ENCODE results near the gene SATB2.

SATB2 gene

DNA sequence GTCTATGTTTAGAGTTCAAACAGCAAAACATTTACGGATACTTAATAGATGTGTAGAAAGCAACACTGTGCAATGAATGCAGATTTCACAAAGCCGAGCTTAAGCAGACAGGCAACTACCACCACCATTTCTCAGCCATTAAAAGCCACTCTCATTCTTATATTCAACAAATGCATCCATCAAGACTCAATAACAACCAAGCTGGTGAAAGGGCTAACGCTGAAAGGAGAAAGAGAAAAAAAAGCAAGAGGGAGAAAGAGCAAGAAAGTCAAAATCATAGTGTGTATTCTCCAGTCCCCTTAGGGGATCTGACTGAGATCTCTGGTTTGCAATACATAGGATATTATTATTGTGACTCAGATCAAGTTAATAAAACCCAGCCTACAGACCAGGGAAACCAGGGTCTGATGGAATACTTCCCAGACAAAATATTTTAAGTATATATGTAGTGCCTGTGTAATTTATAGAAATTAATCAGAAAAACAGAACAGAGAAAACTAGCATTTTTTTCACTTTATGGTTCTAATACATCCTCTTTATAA lies 14.1 kb downstream of the SATB2 start:
- Histone ChIP-seq H3K27ac (ENCODE audit: low read length) (no peak overlapping the region), H3K36me3 (ENCODE audit: insufficient read depth, low read length) (no peaks in the 10 kb centered on the region), H3K4me2 (ENCODE audit: insufficient read depth, low read length) (no peak overlapping the region), H3K9me3 (ENCODE audit: insufficient read depth, low read length, severe bottlenecking) (no peaks in the 10 kb centered on the region), H3K4me3 (ENCODE audit: low read depth in 1 of 2, low read length in 2 of 2) (no peak overlapping the region), H3K4me1 (ENCODE audit: insufficient read depth, low read length) (no peaks in the 10 kb centered on the region), H2AFZ (ENCODE audit: low read depth, low read length) (no peak overlapping the region), H4K20me1 (ENCODE audit: insufficient read depth, low read length) (no peaks in the 10 kb centered on the region), H3K79me2 (ENCODE audit: insufficient read depth, low read length) (no peaks in the 10 kb centered on the region), H3K27me3 (ENCODE audit: insufficient read depth, low read length, poor library complexity) (no peaks in the 10 kb centered on the region), H3K9ac (ENCODE audit: low read depth, low read length) (no peak overlapping the region)
- DNase-seq = no peak
- ATAC-seq (ENCODE audit: insufficient read depth, low read depth) = no peak
- TF ChIP-seq, protein P1, sequence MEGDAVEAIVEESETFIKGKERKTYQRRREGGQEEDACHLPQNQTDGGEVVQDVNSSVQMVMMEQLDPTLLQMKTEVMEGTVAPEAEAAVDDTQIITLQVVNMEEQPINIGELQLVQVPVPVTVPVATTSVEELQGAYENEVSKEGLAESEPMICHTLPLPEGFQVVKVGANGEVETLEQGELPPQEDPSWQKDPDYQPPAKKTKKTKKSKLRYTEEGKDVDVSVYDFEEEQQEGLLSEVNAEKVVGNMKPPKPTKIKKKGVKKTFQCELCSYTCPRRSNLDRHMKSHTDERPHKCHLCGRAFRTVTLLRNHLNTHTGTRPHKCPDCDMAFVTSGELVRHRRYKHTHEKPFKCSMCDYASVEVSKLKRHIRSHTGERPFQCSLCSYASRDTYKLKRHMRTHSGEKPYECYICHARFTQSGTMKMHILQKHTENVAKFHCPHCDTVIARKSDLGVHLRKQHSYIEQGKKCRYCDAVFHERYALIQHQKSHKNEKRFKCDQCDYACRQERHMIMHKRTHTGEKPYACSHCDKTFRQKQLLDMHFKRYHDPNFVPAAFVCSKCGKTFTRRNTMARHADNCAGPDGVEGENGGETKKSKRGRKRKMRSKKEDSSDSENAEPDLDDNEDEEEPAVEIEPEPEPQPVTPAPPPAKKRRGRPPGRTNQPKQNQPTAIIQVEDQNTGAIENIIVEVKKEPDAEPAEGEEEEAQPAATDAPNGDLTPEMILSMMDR (IDR thresholded peaks at IDR 0.05; ENCODE audit: borderline replicate concordance, extremely low read depth, low read length, poor library complexity, severe bottlenecking) = no peak
- TF ChIP-seq EZH2 (IDR thresholded peaks at IDR 0.05; ENCODE audit: borderline replicate concordance, low read depth, low read length, severe bottlenecking) = no peak

DNA sequence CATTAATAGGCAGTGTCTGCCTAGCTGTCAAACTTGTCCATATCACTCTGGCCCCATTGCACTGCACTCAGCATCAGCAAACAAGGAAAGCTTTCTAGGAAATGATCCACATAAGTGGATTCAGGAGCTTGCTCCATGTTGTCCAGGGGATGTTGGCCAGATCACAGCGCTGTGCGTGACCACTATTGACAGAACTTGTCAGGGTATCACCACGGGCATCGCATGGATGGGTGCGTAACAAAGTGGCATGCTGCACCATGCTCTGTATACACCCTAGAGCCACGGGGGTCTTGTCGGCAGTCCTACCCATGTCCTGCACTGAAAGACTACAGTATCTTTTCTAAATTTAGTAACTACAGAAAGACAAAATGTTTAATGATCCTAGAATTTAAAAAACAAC lies 15.6 kb downstream of the SATB2 start:
- H4K20me1 ChIP-seq (ENCODE audit: insufficient read depth, low read length) = no peaks in the 10 kb centered on the region
- no peak overlapping the region for H3K4me2 ChIP-seq (ENCODE audit: insufficient read depth, low read length)
- H3K27ac ChIP-seq (ENCODE audit: low read length) = no peak overlapping the region
- DNase-seq (no peak), ATAC-seq (ENCODE audit: insufficient read depth, low read depth) (no peak)
- no peaks in the 10 kb centered on the region for H3K27me3 ChIP-seq (ENCODE audit: insufficient read depth, low read length, poor library complexity)
- H2AFZ ChIP-seq (ENCODE audit: low read depth, low read length) = no peak overlapping the region
- TF ChIP-seq, protein P1 (IDR thresholded peaks at IDR 0.05; ENCODE audit: borderline replicate concordance, extremely low read depth, low read length, poor library complexity, severe bottlenecking) = no peak
- TF ChIP-seq EZH2 (IDR thresholded peaks at IDR 0.05; ENCODE audit: borderline replicate concordance, low read depth, low read length, severe bottlenecking) = no peak
- H3K9ac ChIP-seq (ENCODE audit: low read depth, low read length) = no peak overlapping the region
- H3K79me2 ChIP-seq (ENCODE audit: insufficient read depth, low read length) = no peaks in the 10 kb centered on the region
- no peaks in the 10 kb centered on the region for H3K4me1 ChIP-seq (ENCODE audit: insufficient read depth, low read length)
- no peaks in the 10 kb centered on the region for H3K9me3 ChIP-seq (ENCODE audit: insufficient read depth, low read length, severe bottlenecking)
- no peak overlapping the region for H3K4me3 ChIP-seq (ENCODE audit: low read depth in 1 of 2, low read length in 2 of 2)
- H3K36me3 ChIP-seq (ENCODE audit: insufficient read depth, low read length) = no peaks in the 10 kb centered on the region

DNA sequence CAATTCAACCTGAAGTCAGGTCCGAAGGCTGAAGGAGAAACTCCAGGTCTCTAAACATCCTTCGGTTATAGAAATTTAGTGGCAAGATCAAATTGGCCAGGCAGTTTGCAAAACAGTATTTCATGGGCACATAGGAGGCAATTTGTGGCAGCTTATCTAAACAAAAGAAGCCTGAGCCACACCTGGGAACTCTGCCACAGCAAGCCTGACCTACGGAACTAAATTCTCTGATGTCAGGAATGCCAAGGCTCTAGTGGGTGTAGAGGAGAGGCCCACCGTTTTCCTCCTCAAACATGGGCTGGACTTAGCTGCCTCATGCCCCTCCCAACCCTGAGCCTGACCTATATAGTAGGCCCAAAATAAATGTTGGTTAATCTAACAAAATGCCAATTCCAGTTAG lies 16.0 kb downstream of the SATB2 start:
- H3K9me3 ChIP-seq (ENCODE audit: insufficient read depth, low read length, severe bottlenecking) = no peaks in the 10 kb centered on the region
- DNase-seq (no peak), ATAC-seq (ENCODE audit: insufficient read depth, low read depth) (no peak)
- H3K4me3 ChIP-seq (ENCODE audit: low read depth in 1 of 2, low read length in 2 of 2) = no peak overlapping the region
- no peaks in the 10 kb centered on the region for H3K27me3 ChIP-seq (ENCODE audit: insufficient read depth, low read length, poor library complexity)
- no peaks in the 10 kb centered on the region for H3K36me3 ChIP-seq (ENCODE audit: insufficient read depth, low read length)
- no peak for TF ChIP-seq EZH2 (IDR thresholded peaks at IDR 0.05; ENCODE audit: borderline replicate concordance, low read depth, low read length, severe bottlenecking)
- TF ChIP-seq, protein P1 (IDR thresholded peaks at IDR 0.05; ENCODE audit: borderline replicate concordance, extremely low read depth, low read length, poor library complexity, severe bottlenecking) = no peak
- no peaks in the 10 kb centered on the region for H3K4me1 ChIP-seq (ENCODE audit: insufficient read depth, low read length)
- H3K27ac ChIP-seq (ENCODE audit: low read length) = no peak overlapping the region
- H2AFZ ChIP-seq (ENCODE audit: low read depth, low read length) = no peak overlapping the region
- H3K4me2 ChIP-seq (ENCODE audit: insufficient read depth, low read length) = no peak overlapping the region
- no peaks in the 10 kb centered on the region for H4K20me1 ChIP-seq (ENCODE audit: insufficient read depth, low read length)
- no peaks in the 10 kb centered on the region for H3K79me2 ChIP-seq (ENCODE audit: insufficient read depth, low read length)
- no peak overlapping the region for H3K9ac ChIP-seq (ENCODE audit: low read depth, low read length)

DNA sequence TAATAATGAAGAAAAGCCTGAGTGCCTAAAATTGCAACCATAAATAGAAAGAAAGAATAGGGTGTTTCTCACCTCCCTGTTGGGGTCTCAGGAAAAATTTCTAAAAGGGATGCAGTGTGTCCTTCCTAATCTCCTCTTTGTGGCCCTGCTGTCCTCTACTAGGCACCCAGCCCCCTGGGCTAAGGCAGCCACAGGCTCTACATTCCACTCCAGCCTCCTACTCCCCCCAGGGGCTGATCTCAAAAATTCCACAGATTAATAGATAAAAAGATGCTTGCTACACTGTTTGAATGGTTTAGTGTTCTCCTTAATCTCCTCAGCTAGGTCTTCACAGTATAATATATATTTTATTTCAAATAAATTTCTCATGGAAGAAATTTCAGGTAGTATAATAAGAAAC lies 17.6 kb downstream of the SATB2 start:
- Histone ChIP-seq H3K9ac (ENCODE audit: low read depth, low read length) (no peak overlapping the region), H3K79me2 (ENCODE audit: insufficient read depth, low read length) (no peaks in the 10 kb centered on the region), H2AFZ (ENCODE audit: low read depth, low read length) (no peak overlapping the region), H3K27ac (ENCODE audit: low read length) (no peak overlapping the region), H3K9me3 (ENCODE audit: insufficient read depth, low read length, severe bottlenecking) (no peaks in the 10 kb centered on the region), H3K36me3 (ENCODE audit: insufficient read depth, low read length) (no peaks in the 10 kb centered on the region), H3K27me3 (ENCODE audit: insufficient read depth, low read length, poor library complexity) (no peaks in the 10 kb centered on the region), H4K20me1 (ENCODE audit: insufficient read depth, low read length) (no peaks in the 10 kb centered on the region), H3K4me3 (ENCODE audit: low read depth in 1 of 2, low read length in 2 of 2) (no peak overlapping the region), H3K4me1 (ENCODE audit: insufficient read depth, low read length) (no peaks in the 10 kb centered on the region), H3K4me2 (ENCODE audit: insufficient read depth, low read length) (no peak overlapping the region)
- TF ChIP-seq, protein P1 (IDR thresholded peaks at IDR 0.05; ENCODE audit: borderline replicate concordance, extremely low read depth, low read length, poor library complexity, severe bottlenecking) = no peak
- TF ChIP-seq EZH2 (IDR thresholded peaks at IDR 0.05; ENCODE audit: borderline replicate concordance, low read depth, low read length, severe bottlenecking) = no peak
- DNase-seq (no peak), ATAC-seq (ENCODE audit: insufficient read depth, low read depth) (no peak)
